Neural crest cell (in vitro differentiated cells): Measurements from ENCODE around the gene SLFN12L. TPM values are rescaled to one million over a fixed set of nuclear protein-coding genes. Genes with fewer than 3 reads are reported as not detected.
"Not testable (repeated sequence)": the region's sequence is repeated elsewhere in the genome, so short reads cannot be mapped to it uniquely, and the experiment has no call there.

ENCODE experiments used
- DNase-seq: peaks from one replicate; pipeline ENCODE4 v3.0.0; 2021; ENCODE audit warnings: low read depth, mixed read lengths, low spot score
- H3K27ac Mint-ChIP-seq: one replicate; pipeline ENCODE4 v1.8.0; 2021; ENCODE audit warnings: mild to moderate bottlenecking, mixed read lengths; ENCODE audit not compliant: unreplicated experiment
- H3K27me3 Mint-ChIP-seq: 2 replicates; pipeline ENCODE4 v1.8.0; 2021; ENCODE audit warnings: low read depth, mild to moderate bottlenecking, mixed read lengths
- H3K36me3 Mint-ChIP-seq: 2 replicates; pipeline ENCODE4 v1.8.0; 2021; ENCODE audit warnings: low read depth, mild to moderate bottlenecking, mixed read lengths
- H3K4me1 Mint-ChIP-seq: 2 replicates; pipeline ENCODE4 v1.8.0; 2021; ENCODE audit warnings: mixed read lengths
- H3K4me3 Mint-ChIP-seq: one replicate; pipeline ENCODE4 v1.8.0; 2021; ENCODE audit warnings: mild to moderate bottlenecking, mixed read lengths
- H3K9me3 Mint-ChIP-seq: 2 replicates; pipeline ENCODE4 v1.8.0; 2021; ENCODE audit warnings: mixed read lengths
- CTCF ChIP-seq: fragments of 200-600 bp; sonication (generic); conservative IDR thresholded peaks from 2 replicates; pipeline ENCODE4 v1.5.0; 2021; ENCODE audit warnings: antibody characterized with exemption, mild to moderate bottlenecking
- total RNA-seq: library from RNA; stranded (reverse); gene quantifications from 2 replicates; pipeline ENCODE4 v1.2.1, GENCODE V29; 2021

Gene SLFN12L
- total RNA-seq, 1 donor from 2014 or later: not detected

- no peaks in the 10 kb centered on the region for H3K36me3 Mint-ChIP-seq
These were observed 2.8 kb downstream of the SLFN12L start for GRCh38 chr17:35534576-35535093.

GRCh38 chr17:35531160-35531559, 6.3 kb downstream of the SLFN12L start:
- H3K27ac Mint-ChIP-seq: no peak overlapping the region
- peaks cover 28% of the 10 kb centered on the region for H3K27me3 Mint-ChIP-seq
- no peak for DNase-seq
- no peak for TF ChIP-seq CTCF
- no peaks in the 10 kb centered on the region for H3K4me1 Mint-ChIP-seq
- H3K36me3 Mint-ChIP-seq: no peaks in the 10 kb centered on the region
- no peak overlapping the region for H3K4me3 Mint-ChIP-seq
- peaks cover 2% of the 10 kb centered on the region for H3K9me3 Mint-ChIP-seq

More at GRCh38 chr17:35534576-35535093, 2.8 kb downstream of the SLFN12L start:
- TF ChIP-seq CTCF: no peak
- H3K9me3 Mint-ChIP-seq: no peaks in the 10 kb centered on the region
- no peaks in the 10 kb centered on the region for H3K4me1 Mint-ChIP-seq
- H3K27me3 Mint-ChIP-seq: peaks cover 7% of the 10 kb centered on the region
- no peak for DNase-seq
- no peak overlapping the region for H3K4me3 Mint-ChIP-seq
- no peak overlapping the region for H3K27ac Mint-ChIP-seq

DNA sequence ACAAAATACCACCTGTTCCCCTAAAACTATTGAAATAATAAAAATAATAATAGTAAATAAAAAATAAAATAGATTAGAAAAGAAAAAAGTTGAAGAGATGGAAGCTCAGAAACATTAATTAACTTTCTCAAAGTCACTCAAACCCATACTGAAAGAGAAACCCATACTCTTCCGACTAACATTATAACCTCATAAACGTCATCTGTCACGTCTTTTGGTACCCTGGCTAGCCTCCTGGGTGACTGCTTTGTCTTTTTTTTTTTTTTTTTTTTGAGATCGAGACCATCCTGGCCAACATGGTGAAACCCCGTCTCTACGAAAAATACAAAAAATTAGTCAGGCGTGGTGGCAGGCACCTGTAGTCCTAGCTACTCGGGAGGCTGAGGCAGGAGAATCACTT, 7.6 kb downstream of the SLFN12L start:
- DNase-seq: no peak
- no peak overlapping the region for H3K4me3 Mint-ChIP-seq
- TF ChIP-seq CTCF: no peak
- peaks cover 38% of the 10 kb centered on the region for H3K27me3 Mint-ChIP-seq
- H3K27ac Mint-ChIP-seq: no peak overlapping the region
- peaks cover 2% of the 10 kb centered on the region for H3K9me3 Mint-ChIP-seq
- no peaks in the 10 kb centered on the region for H3K4me1 Mint-ChIP-seq
- no peaks in the 10 kb centered on the region for H3K36me3 Mint-ChIP-seq

GRCh38 chr17:35529326-35529725, 8.2 kb downstream of the SLFN12L start:
- not testable (repeated sequence) for H3K36me3 Mint-ChIP-seq, H3K4me3 Mint-ChIP-seq, DNase-seq, H3K4me1 Mint-ChIP-seq, H3K27ac Mint-ChIP-seq, H3K9me3 Mint-ChIP-seq
- H3K27me3 Mint-ChIP-seq: peaks cover 41% of the 10 kb centered on the region

GRCh38 chr17:35523296-35523695, 14.2 kb downstream of the SLFN12L start:
- Mint-ChIP-seq H3K27ac (no peak overlapping the region), H3K4me3 (no peak overlapping the region), H3K9me3 (peaks cover 2% of the 10 kb centered on the region), H3K27me3 (peaks cover 76% of the 10 kb centered on the region), H3K36me3 (no peaks in the 10 kb centered on the region), H3K4me1 (no peaks in the 10 kb centered on the region)
- DNase-seq: no peak
- TF ChIP-seq CTCF: no peak

DNA sequence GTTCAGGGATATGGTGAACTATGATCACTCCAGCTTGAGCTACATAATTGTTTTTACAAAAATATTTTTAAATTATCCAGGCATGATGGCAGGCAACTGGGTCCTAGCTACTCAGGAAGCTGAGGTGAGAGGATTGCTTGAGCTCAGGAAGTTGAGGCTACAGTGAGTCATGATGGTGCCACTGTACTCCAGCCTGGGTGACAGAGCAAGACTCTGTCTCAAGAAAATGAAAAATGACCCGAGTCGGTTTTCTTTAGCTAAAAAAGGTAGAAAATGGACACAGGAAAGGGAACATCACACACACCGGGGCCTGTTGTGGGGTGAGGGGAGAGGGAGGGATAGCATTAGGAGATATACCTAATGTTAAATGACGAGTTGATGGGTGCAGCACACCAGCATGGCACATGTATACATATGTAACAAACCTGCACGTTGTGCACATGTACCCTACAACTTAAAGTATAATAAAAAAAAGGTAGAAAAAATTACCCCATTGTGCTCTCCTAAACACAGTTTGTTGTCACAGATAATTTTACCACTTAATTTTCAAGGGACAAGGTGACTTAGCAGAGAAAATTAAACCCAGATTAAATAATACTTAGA, 15.7 kb downstream of the SLFN12L start:
- H3K27ac Mint-ChIP-seq, H3K4me3 Mint-ChIP-seq, H3K9me3 Mint-ChIP-seq, H3K36me3 Mint-ChIP-seq, H3K4me1 Mint-ChIP-seq, DNase-seq: not testable (repeated sequence)
- peaks cover 76% of the 10 kb centered on the region for H3K27me3 Mint-ChIP-seq
